ENCODE results near the gene UBE2L6.

Gene UBE2L6

GRCh38 chr11:57546869-57547475 is 20.5 kb downstream of the UBE2L6 start:
- Histone ChIP-seq H3K9me3 (ENCODE audit: control insufficient read depth, insufficient read depth, low read depth, low read length) (no peaks in the 10 kb centered on the region), H3K27ac (ENCODE audit: extremely low read depth, low read depth, low read length) (no peak overlapping the region), H3K4me3 (ENCODE audit: low read depth, low read length) (no peak overlapping the region), H3K36me3 (ENCODE audit: control insufficient read depth in 2 of 2, insufficient read depth in 1 of 2, low read length in 2 of 2) (peaks cover 0 to 17% of the 10 kb centered on the region in 2 experiments; a peak in 1 of 3 replicates), H3K4me1 (ENCODE audit: control insufficient read depth, insufficient read depth, low read length) (no peaks in the 10 kb centered on the region)
- POLR2A ChIA-PET, result interaction anchor here (1.2 kb wide), 1 partner anchor 58 kb away, joined by 3 read pairs; no protein-coding TSS in a partner anchor
- TF ChIP-seq ZNF76 (tag by site-specific recombination; IDR thresholded peaks at IDR 0.05; ENCODE audit: borderline replicate concordance, low read depth), result no peak
- peak; percentile 40; the same call in 1 of the 2 replicates for TF ChIP-seq ZNF600 (tag by site-specific recombination; IDR thresholded peaks at IDR 0.05)
- CTCF ChIA-PET, result interaction anchor here (0.5 to 1.4 kb wide), 5 partner anchors 20 to 1593 kb away, joined by 3 to 6 read pairs (median 3); no protein-coding TSS in a partner anchor

GRCh38 chr11:57546451-57546850 is 21.0 kb downstream of the UBE2L6 start:
- TF ChIP-seq ZNF596 (tag by site-specific recombination; IDR thresholded peaks at IDR 0.05) (no peak), CTCF (tag by site-specific recombination; IDR thresholded peaks at IDR 0.05) (no peak), ZNF266 (tag by site-specific recombination; IDR thresholded peaks at IDR 0.05; ENCODE audit: low read depth) (no peak), ZNF843 (tag by site-specific recombination; IDR thresholded peaks at IDR 0.05) (no peak), ZNF132 (tag by site-specific recombination; IDR thresholded peaks at IDR 0.05; ENCODE audit: borderline replicate concordance) (no peak), ZNF140 (tag by site-specific recombination; IDR thresholded peaks at IDR 0.05) (no peak)
- H3K9me3 ChIP-seq (ENCODE audit: control insufficient read depth, insufficient read depth, low read depth, low read length), result no peaks in the 10 kb centered on the region
- POLR2A ChIA-PET, result interaction anchor here (0.6 to 1.2 kb wide), 2 partner anchors 10 to 57 kb away, joined by 3 read pairs; no protein-coding TSS in a partner anchor
- no peaks in the 10 kb centered on the region for H3K4me1 ChIP-seq (ENCODE audit: control insufficient read depth, insufficient read depth, low read length)
- no peak overlapping the region for H3K4me3 ChIP-seq (ENCODE audit: low read depth, low read length)
- H3K27ac ChIP-seq (ENCODE audit: extremely low read depth, low read depth, low read length), result no peak overlapping the region
- H3K36me3 ChIP-seq (ENCODE audit: control insufficient read depth in 2 of 2, insufficient read depth in 1 of 2, low read length in 2 of 2), result peaks cover 0 to 12% of the 10 kb centered on the region in 2 experiments; a peak in 1 of 3 replicates
- CTCF ChIA-PET, result interaction anchor here (0.5 to 1.0 kb wide), 3 partner anchors 20 to 1594 kb away, joined by 3 to 6 read pairs (median 3); no protein-coding TSS in a partner anchor

- no peak overlapping the region for H3K4me3 ChIP-seq (ENCODE audit: low read depth, low read length)
- TF ChIP-seq SP3 (tag by site-specific recombination; IDR thresholded peaks at IDR 0.05), result no peak
- peaks cover 0 to 11% of the 10 kb centered on the region in 2 experiments; a peak in 1 of 3 replicates for H3K36me3 ChIP-seq (ENCODE audit: control insufficient read depth in 2 of 2, insufficient read depth in 1 of 2, low read length in 2 of 2)
- no peak overlapping the region for H3K27ac ChIP-seq (ENCODE audit: extremely low read depth, low read depth, low read length)
- ChIA-PET POLR2A (interaction anchor here (0.6 kb wide), 1 partner anchor 11 kb away, joined by 3 read pairs; no protein-coding TSS in a partner anchor), CTCF (interaction anchor here (1.0 kb wide), 1 partner anchor 20 kb away, joined by 3 read pairs; no protein-coding TSS in a partner anchor)
- H3K9me3 ChIP-seq (ENCODE audit: control insufficient read depth, insufficient read depth, low read depth, low read length), result no peaks in the 10 kb centered on the region
- H3K4me1 ChIP-seq (ENCODE audit: control insufficient read depth, insufficient read depth, low read length), result no peaks in the 10 kb centered on the region
Measured at GRCh38 chr11:57545883-57546282, 21.6 kb downstream of the UBE2L6 start.

GRCh38 chr11:57544566-57544965 is 22.9 kb downstream of the UBE2L6 start:
- Histone ChIP-seq H3K4me1 (ENCODE audit: control insufficient read depth, insufficient read depth, low read length) (no peaks in the 10 kb centered on the region), H3K36me3 (ENCODE audit: control insufficient read depth in 2 of 2, insufficient read depth in 1 of 2, low read length in 2 of 2) (peaks cover 0 to 2% of the 10 kb centered on the region in 2 experiments; a peak in 1 of 3 replicates), H3K9me3 (ENCODE audit: control insufficient read depth, insufficient read depth, low read depth, low read length) (no peaks in the 10 kb centered on the region), H3K27ac (ENCODE audit: extremely low read depth, low read depth, low read length) (no peak overlapping the region), H3K4me3 (ENCODE audit: low read depth, low read length) (no peak overlapping the region)
- ChIA-PET POLR2A (interaction anchor here (1.4 kb wide), 1 partner anchor 30 kb away, joined by 3 read pairs; the partner anchor contains the start of gene SLC43A1), CTCF (interaction anchor here (0.6 kb wide), 2 partner anchors 51 to 102 kb away, joined by 3 read pairs; no protein-coding TSS in a partner anchor)
- TF ChIP-seq ZNF610 (tag by site-specific recombination; IDR thresholded peaks at IDR 0.05; ENCODE audit: borderline replicate concordance) (no peak), ZNF341 (tag by site-specific recombination; IDR thresholded peaks at IDR 0.05; ENCODE audit: low read depth) (no peak), BCL6B (tag by site-specific recombination; IDR thresholded peaks at IDR 0.05) (no peak)
